Astrocyte (in vitro differentiated cells and primary cell): Measurements from ENCODE around the gene HMCN2.

Experiments
- EZH2 ChIP-seq: IDR thresholded peaks from 2 replicates; pipeline ENCODE4 v1.6.1; 2012; ENCODE audit warnings: mild to moderate bottlenecking, low read length, inconsistent platforms; ENCODE audit not compliant: insufficient read depth
- TF ChIP-seq, protein P1 (sequence below): IDR thresholded peaks from 2 replicates; pipeline ENCODE4 v1.5.1; 2011; ENCODE audit warnings: low read depth, mild to moderate bottlenecking, inconsistent platforms, low read length, moderate library complexity; ENCODE audit not compliant: insufficient read depth

DNA sequence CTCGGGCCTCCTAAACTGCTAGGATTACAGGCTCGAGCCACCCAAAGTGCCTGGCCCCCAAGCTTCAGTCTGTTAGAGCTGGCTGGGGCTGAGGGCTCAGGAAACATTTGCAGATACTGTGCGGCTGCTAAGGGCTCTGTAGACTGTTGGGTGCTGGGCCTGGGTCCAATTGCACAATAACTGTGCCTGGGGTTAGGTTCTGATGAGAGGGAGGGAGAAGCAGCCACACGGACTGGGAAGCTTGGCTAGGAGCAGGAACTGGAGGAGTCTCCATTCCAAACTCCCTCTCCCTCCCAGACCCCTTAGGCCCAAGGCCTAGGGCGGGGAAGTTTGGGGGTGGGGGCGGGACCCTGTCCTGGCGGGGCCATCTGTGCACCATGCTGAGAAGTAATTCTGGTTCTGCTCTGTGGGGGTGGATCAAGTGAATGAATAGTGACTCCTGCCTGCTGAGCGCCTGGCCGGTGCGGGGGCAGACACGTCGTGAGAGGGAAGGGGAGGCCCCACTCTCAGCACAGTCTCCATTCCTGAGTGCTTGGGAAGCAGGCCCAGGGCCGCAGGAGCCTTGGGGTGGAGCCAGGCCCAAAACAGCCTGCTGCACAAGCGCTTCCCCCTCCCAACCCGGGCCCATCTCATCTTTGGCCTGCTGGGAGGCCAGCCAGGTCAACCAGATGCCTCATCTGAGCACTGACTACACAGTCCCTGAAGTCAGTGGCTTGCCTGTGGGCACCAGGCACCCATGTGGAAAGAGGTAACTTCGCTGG lies 180.7 kb downstream of the HMCN2 start:
- no peak for TF ChIP-seq EZH2
- TF ChIP-seq, protein P1, sequence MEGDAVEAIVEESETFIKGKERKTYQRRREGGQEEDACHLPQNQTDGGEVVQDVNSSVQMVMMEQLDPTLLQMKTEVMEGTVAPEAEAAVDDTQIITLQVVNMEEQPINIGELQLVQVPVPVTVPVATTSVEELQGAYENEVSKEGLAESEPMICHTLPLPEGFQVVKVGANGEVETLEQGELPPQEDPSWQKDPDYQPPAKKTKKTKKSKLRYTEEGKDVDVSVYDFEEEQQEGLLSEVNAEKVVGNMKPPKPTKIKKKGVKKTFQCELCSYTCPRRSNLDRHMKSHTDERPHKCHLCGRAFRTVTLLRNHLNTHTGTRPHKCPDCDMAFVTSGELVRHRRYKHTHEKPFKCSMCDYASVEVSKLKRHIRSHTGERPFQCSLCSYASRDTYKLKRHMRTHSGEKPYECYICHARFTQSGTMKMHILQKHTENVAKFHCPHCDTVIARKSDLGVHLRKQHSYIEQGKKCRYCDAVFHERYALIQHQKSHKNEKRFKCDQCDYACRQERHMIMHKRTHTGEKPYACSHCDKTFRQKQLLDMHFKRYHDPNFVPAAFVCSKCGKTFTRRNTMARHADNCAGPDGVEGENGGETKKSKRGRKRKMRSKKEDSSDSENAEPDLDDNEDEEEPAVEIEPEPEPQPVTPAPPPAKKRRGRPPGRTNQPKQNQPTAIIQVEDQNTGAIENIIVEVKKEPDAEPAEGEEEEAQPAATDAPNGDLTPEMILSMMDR: no peak
